Measurements from ENCODE around the gene PIGZ.

GRCh38 chr3:196976941-196977340 is 8.3 kb upstream of the PIGZ start:
- TF ChIP-seq CTCF (IDR thresholded peaks at IDR 0.05 in 2 of 3, conservative IDR thresholded peaks at IDR 0.05 in 1 of 3; ENCODE audit: borderline replicate concordance in 1 of 3, insufficient read depth in 1 of 3, low read depth in 2 of 3, low read length in 2 of 3) (no peak), FOSL1 (IDR thresholded peaks at IDR 0.05; ENCODE audit: low read depth) (no peak), EZH2phosphoT487 (IDR thresholded peaks at IDR 0.05; ENCODE audit: borderline replicate concordance) (no peak), POLR2A (IDR thresholded peaks at IDR 0.05; ENCODE audit: borderline replicate concordance, extremely low read depth, insufficient read depth, insufficient read length) (no peak), EZH2 (IDR thresholded peaks at IDR 0.05) (no peak), POLR2AphosphoS5 (IDR thresholded peaks at IDR 0.05; ENCODE audit: low read depth, low read length) (no peak), CBX3 (IDR thresholded peaks at IDR 0.05; ENCODE audit: low read depth) (no peak), SP1 (IDR thresholded peaks at IDR 0.05; ENCODE audit: low read depth) (no peak), REST (IDR thresholded peaks at IDR 0.05; ENCODE audit: low read depth) (no peak)

Measured in HCT116 (cell line).